ENCODE measurements around the gene TMPRSS6.

The TMPRSS6 gene

DNA sequence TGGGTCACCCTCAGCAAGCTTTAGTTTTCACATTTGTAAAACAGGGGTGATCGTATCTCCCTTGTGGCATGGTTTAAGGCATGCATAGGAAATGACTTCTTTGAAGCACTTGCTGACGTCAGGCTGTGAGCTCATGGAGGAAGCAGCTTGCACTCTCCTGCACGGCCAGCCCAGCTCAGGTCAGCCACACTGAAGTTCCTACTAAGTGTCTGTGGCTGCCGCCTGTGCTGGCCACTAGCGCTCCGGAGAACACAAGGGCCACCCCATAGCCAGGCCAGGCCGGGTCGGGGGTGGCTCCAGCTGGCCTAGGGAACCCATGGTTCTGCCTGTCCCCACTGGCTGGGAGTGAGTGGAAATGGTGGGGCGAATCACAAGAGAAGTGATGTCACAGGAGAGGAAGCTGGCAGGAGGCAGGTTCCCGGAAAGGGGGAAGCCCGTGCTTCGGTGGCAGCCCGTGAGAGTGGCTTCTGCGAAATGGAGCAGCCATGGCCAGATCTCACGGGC lies 29.8 kb downstream of the TMPRSS6 start:
- no peak overlapping the region for H3K4me3 ChIP-seq (ENCODE audit: low read depth in 1 of 2, low read length in 1 of 2)
- peaks cover 46% of the 10 kb centered on the region for H3K27me3 ChIP-seq
- H3K36me3 ChIP-seq = no peaks in the 10 kb centered on the region
- no peak overlapping the region for H3K27ac ChIP-seq
- H3K9me3 ChIP-seq = no peaks in the 10 kb centered on the region
- TF ChIP-seq, protein P1, sequence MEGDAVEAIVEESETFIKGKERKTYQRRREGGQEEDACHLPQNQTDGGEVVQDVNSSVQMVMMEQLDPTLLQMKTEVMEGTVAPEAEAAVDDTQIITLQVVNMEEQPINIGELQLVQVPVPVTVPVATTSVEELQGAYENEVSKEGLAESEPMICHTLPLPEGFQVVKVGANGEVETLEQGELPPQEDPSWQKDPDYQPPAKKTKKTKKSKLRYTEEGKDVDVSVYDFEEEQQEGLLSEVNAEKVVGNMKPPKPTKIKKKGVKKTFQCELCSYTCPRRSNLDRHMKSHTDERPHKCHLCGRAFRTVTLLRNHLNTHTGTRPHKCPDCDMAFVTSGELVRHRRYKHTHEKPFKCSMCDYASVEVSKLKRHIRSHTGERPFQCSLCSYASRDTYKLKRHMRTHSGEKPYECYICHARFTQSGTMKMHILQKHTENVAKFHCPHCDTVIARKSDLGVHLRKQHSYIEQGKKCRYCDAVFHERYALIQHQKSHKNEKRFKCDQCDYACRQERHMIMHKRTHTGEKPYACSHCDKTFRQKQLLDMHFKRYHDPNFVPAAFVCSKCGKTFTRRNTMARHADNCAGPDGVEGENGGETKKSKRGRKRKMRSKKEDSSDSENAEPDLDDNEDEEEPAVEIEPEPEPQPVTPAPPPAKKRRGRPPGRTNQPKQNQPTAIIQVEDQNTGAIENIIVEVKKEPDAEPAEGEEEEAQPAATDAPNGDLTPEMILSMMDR (IDR thresholded peaks at IDR 0.05) = no peak
- no peaks in the 10 kb centered on the region for H3K4me1 ChIP-seq (ENCODE audit: control insufficient read depth in 1 of 2, insufficient read depth in 1 of 2, low read depth in 1 of 2, low read length in 1 of 2)

GRCh38 chr22:37079158-37079557 lies 30.4 kb downstream of the TMPRSS6 start:
- H3K4me3 ChIP-seq (ENCODE audit: low read depth in 1 of 2, low read length in 1 of 2) = no peak overlapping the region
- H3K27ac ChIP-seq = no peak overlapping the region
- TF ChIP-seq, protein P1 (IDR thresholded peaks at IDR 0.05) = no peak
- H3K4me1 ChIP-seq (ENCODE audit: control insufficient read depth in 1 of 2, insufficient read depth in 1 of 2, low read depth in 1 of 2, low read length in 1 of 2) = no peaks in the 10 kb centered on the region
- H3K36me3 ChIP-seq = no peaks in the 10 kb centered on the region
- no peaks in the 10 kb centered on the region for H3K9me3 ChIP-seq
- H3K27me3 ChIP-seq = peaks cover 52% of the 10 kb centered on the region

- no peaks in the 10 kb centered on the region for H3K36me3 ChIP-seq
- H3K27me3 ChIP-seq = peaks cover 53% of the 10 kb centered on the region
- H3K9me3 ChIP-seq = no peaks in the 10 kb centered on the region
- no peak overlapping the region for H3K27ac ChIP-seq
- TF ChIP-seq, protein P1 (IDR thresholded peaks at IDR 0.05) = peak; percentile 82
- no peaks in the 10 kb centered on the region for H3K4me1 ChIP-seq (ENCODE audit: control insufficient read depth in 1 of 2, insufficient read depth in 1 of 2, low read depth in 1 of 2, low read length in 1 of 2)
- no peak overlapping the region for H3K4me3 ChIP-seq (ENCODE audit: low read depth in 1 of 2, low read length in 1 of 2)
These were observed 31.6 kb downstream of the TMPRSS6 start for GRCh38 chr22:37077802-37078448.

- Histone ChIP-seq H3K36me3 (no peaks in the 10 kb centered on the region), H3K27me3 (peaks cover 61% of the 10 kb centered on the region), H3K27ac (no peak overlapping the region), H3K4me3 (ENCODE audit: low read depth in 1 of 2, low read length in 1 of 2) (no peak overlapping the region), H3K4me1 (ENCODE audit: control insufficient read depth in 1 of 2, insufficient read depth in 1 of 2, low read depth in 1 of 2, low read length in 1 of 2) (no peaks in the 10 kb centered on the region), H3K9me3 (no peaks in the 10 kb centered on the region)
- TF ChIP-seq, protein P1 (IDR thresholded peaks at IDR 0.05) = no peak
These were observed 33.6 kb downstream of the TMPRSS6 start for GRCh38 chr22:37075822-37076433.

- H3K4me1 ChIP-seq (ENCODE audit: control insufficient read depth in 1 of 2, insufficient read depth in 1 of 2, low read depth in 1 of 2, low read length in 1 of 2) = no peaks in the 10 kb centered on the region
- TF ChIP-seq, protein P1 (IDR thresholded peaks at IDR 0.05) = no peak
- H3K9me3 ChIP-seq = no peaks in the 10 kb centered on the region
- no peaks in the 10 kb centered on the region for H3K36me3 ChIP-seq
- H3K27ac ChIP-seq = no peak overlapping the region
- H3K4me3 ChIP-seq (ENCODE audit: low read depth in 1 of 2, low read length in 1 of 2) = no peak overlapping the region
- H3K27me3 ChIP-seq = peaks cover 69% of the 10 kb centered on the region
These were observed 34.5 kb downstream of the TMPRSS6 start for GRCh38 chr22:37075046-37075445.
